Mesendoderm (in vitro differentiated cells): ENCODE data around the gene FAM25A.
"Not testable (repeated sequence)": the region's sequence is repeated elsewhere in the genome, so short reads cannot be mapped to it uniquely, and the experiment has no call there.

Experiments used
- DNase-seq: peaks from one replicate; pipeline ENCODE4 v3.0.0; 2013
- H2AK5ac ChIP-seq: 2 replicates; pipeline ENCODE4 v1.6.1; 2013; ENCODE audit warnings: low read length, inconsistent platforms
- H2BK120ac ChIP-seq: 2 replicates; pipeline ENCODE4 v1.6.1; 2013; ENCODE audit warnings: low read depth, mild to moderate bottlenecking, low read length, moderate library complexity, mixed read lengths
- H2BK15ac ChIP-seq: replicated peaks from 2 replicates; pipeline ENCODE4 v1.6.1; 2013; ENCODE audit warnings: low read depth, mild to moderate bottlenecking, moderate library complexity
- H2BK5ac ChIP-seq: 2 replicates; pipeline ENCODE4 v1.6.1; 2013; ENCODE audit warnings: low read length, inconsistent platforms
- H3K18ac ChIP-seq: 2 replicates; pipeline ENCODE4 v1.6.1; 2013; ENCODE audit warnings: mild to moderate bottlenecking, low read length, mixed read lengths
- H3K23ac ChIP-seq: one replicate; pipeline ENCODE4 v1.6.1; 2013; ENCODE audit warnings: low read length
- H3K27ac ChIP-seq: 2 replicates; pipeline ENCODE4 v1.5.1; 2013; ENCODE audit warnings: low read depth, mild to moderate bottlenecking, inconsistent platforms, low read length, moderate library complexity
- H3K27me3 ChIP-seq: 2 replicates; pipeline ENCODE4 v1.6.1; 2013; ENCODE audit warnings: low read length, control low read depth, mild to moderate bottlenecking, inconsistent platforms; ENCODE audit not compliant: insufficient read depth, poor library complexity
- H3K36me3 ChIP-seq: 2 replicates; pipeline ENCODE4 v1.6.1; 2013; ENCODE audit warnings: low read length, inconsistent platforms; ENCODE audit not compliant: control insufficient read depth, insufficient read depth
- H3K4ac ChIP-seq: one replicate; pipeline ENCODE4 v1.6.1; 2013; ENCODE audit warnings: low read depth, mild to moderate bottlenecking, low read length, moderate library complexity
- H3K4me1 ChIP-seq: 2 replicates; pipeline ENCODE4 v1.6.1; 2013; ENCODE audit warnings: low read depth, low read length, inconsistent platforms; ENCODE audit not compliant: control insufficient read depth
- H3K4me2 ChIP-seq: 2 replicates; pipeline ENCODE4 v1.6.1; 2013; ENCODE audit warnings: low read length
- H3K4me3 ChIP-seq: 2 replicates; pipeline ENCODE4 v1.5.1; 2013; ENCODE audit warnings: mild to moderate bottlenecking, low read length
- H3K56ac ChIP-seq: one replicate; pipeline ENCODE4 v1.6.1; 2013; ENCODE audit warnings: low read length
- H3K79me1 ChIP-seq: 2 replicates; pipeline ENCODE4 v1.6.1; 2013; ENCODE audit warnings: low read length, inconsistent platforms
- H3K79me2 ChIP-seq: 2 replicates; pipeline ENCODE4 v1.6.1; 2013; ENCODE audit warnings: mild to moderate bottlenecking, low read length; ENCODE audit not compliant: control insufficient read depth, insufficient read depth
- H3K9ac ChIP-seq: 2 replicates; pipeline ENCODE4 v1.6.1; 2013; ENCODE audit warnings: low read length, inconsistent platforms
- H4K5ac ChIP-seq: one replicate; pipeline ENCODE4 v1.6.1; 2013; ENCODE audit warnings: low read length
- H4K8ac ChIP-seq: one replicate; pipeline ENCODE4 v1.6.1; 2013; ENCODE audit warnings: low read depth, mild to moderate bottlenecking, control low read depth, low read length, moderate library complexity
- WGBS: extraction: QIAGEN DNeasy Blood & Tissue Kit; methylation state at CpG from one replicate; pipeline ENCODE4 v1.1.7; 2013; ENCODE audit warnings: low lambda C conversion rate, missing lambda C conversion rate; ENCODE audit not compliant: insufficient coverage; ENCODE audit errors: extremely low coverage; 5-methylcytosine and 5-hydroxymethylcytosine counted together

Gene FAM25A

DNA sequence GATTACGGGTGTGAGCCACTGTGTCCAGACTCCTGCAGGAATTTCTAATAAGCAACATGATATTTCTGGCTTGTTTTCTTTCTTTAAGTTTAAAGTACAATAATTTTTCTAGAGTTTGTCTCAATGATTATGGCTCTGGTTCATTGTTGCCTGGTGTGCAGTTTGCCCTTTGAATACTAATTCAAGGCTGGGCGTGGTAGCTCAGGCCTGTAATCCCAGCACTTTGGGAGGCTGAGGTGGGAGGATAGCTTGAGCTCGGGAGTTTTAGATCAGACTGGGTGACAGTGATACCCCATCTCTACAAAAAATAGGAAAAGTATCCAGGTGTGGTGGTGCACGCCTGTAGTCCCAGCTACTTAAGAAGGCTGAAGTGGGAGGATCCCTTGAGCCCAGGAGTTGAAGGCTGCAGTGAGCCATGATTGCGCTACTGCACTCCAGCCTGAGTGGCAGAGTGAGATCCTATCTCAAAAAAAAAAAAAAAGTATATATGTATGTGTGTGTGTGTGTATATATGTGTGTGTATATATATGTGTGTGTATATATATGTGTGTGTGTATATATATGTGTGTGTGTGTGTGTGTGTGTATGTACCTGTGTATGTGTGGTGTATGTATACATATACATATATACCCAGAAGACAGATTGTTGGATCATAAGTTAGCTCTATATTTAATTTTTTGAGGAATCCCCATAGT, 43.6 kb upstream of the FAM25A start:
- Histone ChIP-seq H3K4ac (no peak overlapping the region), H2BK120ac (no peak overlapping the region), H3K79me2 (no peaks in the 10 kb centered on the region), H2AK5ac (no peak overlapping the region), H2BK15ac (no peak overlapping the region), H3K4me2 (no peak overlapping the region), H3K56ac (no peak overlapping the region), H2BK5ac (no peak overlapping the region), H3K18ac (no peak overlapping the region), H3K23ac (no peak overlapping the region), H3K27me3 (no peaks in the 10 kb centered on the region), H3K9ac (no peak overlapping the region), H3K27ac (no peak overlapping the region), H3K36me3 (no peaks in the 10 kb centered on the region), H3K4me3 (no peak overlapping the region), H3K79me1 (no peaks in the 10 kb centered on the region), H3K4me1 (no peaks in the 10 kb centered on the region), H4K8ac (no peak overlapping the region), H4K5ac (no peak overlapping the region)
- DNase-seq, result no peak
- WGBS, result no CpG with 5 or more reads among the region's 5 CpGs

- not testable (repeated sequence) for H3K23ac ChIP-seq, H4K5ac ChIP-seq, H2BK15ac ChIP-seq, H3K9ac ChIP-seq, H3K18ac ChIP-seq, H2AK5ac ChIP-seq, H3K27ac ChIP-seq, H3K56ac ChIP-seq, H3K4me3 ChIP-seq, H3K79me2 ChIP-seq, H3K36me3 ChIP-seq, H4K8ac ChIP-seq, H3K27me3 ChIP-seq, H3K4ac ChIP-seq, H3K4me1 ChIP-seq, DNase-seq, H3K79me1 ChIP-seq, H3K4me2 ChIP-seq, H2BK120ac ChIP-seq, H2BK5ac ChIP-seq
- no CpG with 5 or more reads among the region's 3 CpGs for WGBS
Observed at GRCh38 chr10:86978457-86978856, 41.6 kb upstream of the FAM25A start.

DNA sequence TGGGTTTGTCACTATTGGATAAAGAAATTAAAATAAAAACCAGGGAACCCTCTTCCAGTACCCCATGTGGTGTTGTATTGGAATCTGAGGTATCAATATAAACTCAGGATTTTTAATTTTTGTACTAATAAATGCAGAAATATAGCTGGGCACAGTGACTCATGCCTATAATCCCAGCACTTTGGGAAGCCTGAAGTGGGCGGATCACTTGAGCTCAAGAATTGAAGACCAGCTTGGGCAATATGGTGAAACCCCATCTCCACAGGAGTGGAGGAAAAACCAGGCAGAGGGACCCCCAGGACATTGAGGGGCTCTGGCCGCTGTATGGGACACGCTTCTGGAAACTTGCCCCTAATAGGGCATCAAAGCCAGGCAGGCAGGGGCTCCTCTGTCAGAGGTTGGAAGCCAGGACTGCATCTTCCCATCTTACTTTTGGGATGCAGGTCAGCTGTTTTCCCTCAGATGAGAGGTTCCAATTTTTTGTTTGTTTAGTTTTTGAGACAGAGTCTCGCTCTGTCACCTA, 40.7 kb upstream of the FAM25A start:
- Histone ChIP-seq H3K56ac (no peak overlapping the region), H4K8ac (no peak overlapping the region), H3K23ac (no peak overlapping the region), H3K27ac (no peak overlapping the region), H3K4me2 (no peak overlapping the region), H3K4me1 (no peaks in the 10 kb centered on the region), H4K5ac (no peak overlapping the region), H3K79me1 (no peaks in the 10 kb centered on the region), H3K79me2 (no peaks in the 10 kb centered on the region), H2BK120ac (no peak overlapping the region), H2BK15ac (no peak overlapping the region), H3K4me3 (no peak overlapping the region), H3K9ac (no peak overlapping the region), H2AK5ac (no peak overlapping the region), H3K27me3 (no peaks in the 10 kb centered on the region), H3K18ac (no peak overlapping the region), H3K36me3 (no peaks in the 10 kb centered on the region), H2BK5ac (no peak overlapping the region), H3K4ac (no peak overlapping the region)
- no peak for DNase-seq
- WGBS, result no CpG with 5 or more reads among the region's 4 CpGs

DNA sequence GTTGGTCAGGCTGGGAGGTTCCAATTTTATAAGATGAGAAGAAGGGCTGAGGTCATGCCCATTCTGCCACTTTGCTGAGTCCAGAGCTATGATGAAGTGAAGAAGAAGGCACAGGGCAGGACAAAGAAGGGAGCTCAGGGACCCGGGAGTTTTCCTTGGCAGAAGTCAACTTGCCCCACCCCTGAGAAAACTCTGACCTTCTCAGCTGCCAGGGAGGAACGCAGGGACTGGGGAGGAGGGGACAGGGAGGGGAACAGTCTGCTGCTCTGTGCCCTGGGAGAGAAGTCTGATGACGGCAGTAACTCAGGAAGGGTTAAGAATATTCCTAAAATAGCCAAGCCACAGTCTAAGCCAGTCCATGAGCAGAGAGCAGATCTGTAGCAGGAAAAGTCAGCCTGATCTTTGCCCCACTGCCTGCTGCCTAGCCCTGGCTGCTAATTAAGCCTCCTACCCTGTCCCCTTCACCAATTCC, 40.1 kb upstream of the FAM25A start:
- no peak overlapping the region for H2BK120ac ChIP-seq
- H3K18ac ChIP-seq, result no peak overlapping the region
- H3K4me1 ChIP-seq, result no peaks in the 10 kb centered on the region
- H3K23ac ChIP-seq, result no peak overlapping the region
- no peak overlapping the region for H3K4me2 ChIP-seq
- H3K36me3 ChIP-seq, result no peaks in the 10 kb centered on the region
- H3K4me3 ChIP-seq, result no peak overlapping the region
- H3K27me3 ChIP-seq, result no peaks in the 10 kb centered on the region
- H3K9ac ChIP-seq, result no peak overlapping the region
- WGBS, result no CpG with 5 or more reads among the region's 3 CpGs
- no peak overlapping the region for H2BK15ac ChIP-seq
- no peaks in the 10 kb centered on the region for H3K79me1 ChIP-seq
- H2AK5ac ChIP-seq, result no peak overlapping the region
- H3K79me2 ChIP-seq, result no peaks in the 10 kb centered on the region
- no peak for DNase-seq
- H2BK5ac ChIP-seq, result no peak overlapping the region
- H4K5ac ChIP-seq, result no peak overlapping the region
- no peak overlapping the region for H4K8ac ChIP-seq
- H3K56ac ChIP-seq, result no peak overlapping the region
- no peak overlapping the region for H3K27ac ChIP-seq
- H3K4ac ChIP-seq, result no peak overlapping the region

GRCh38 chr10:86981020-86981419, 39.1 kb upstream of the FAM25A start:
- H2AK5ac ChIP-seq, H3K9ac ChIP-seq, H3K79me1 ChIP-seq, H3K4me1 ChIP-seq, H3K23ac ChIP-seq, H3K27ac ChIP-seq, H2BK15ac ChIP-seq, H4K8ac ChIP-seq, H3K36me3 ChIP-seq, DNase-seq, H3K4me3 ChIP-seq, H2BK120ac ChIP-seq, H3K4me2 ChIP-seq, H3K27me3 ChIP-seq, H3K18ac ChIP-seq, H4K5ac ChIP-seq, H3K4ac ChIP-seq, H2BK5ac ChIP-seq, H3K56ac ChIP-seq, H3K79me2 ChIP-seq: not testable (repeated sequence)
- no CpG with 5 or more reads among the region's 6 CpGs for WGBS

- Histone ChIP-seq H3K79me2 (no peaks in the 10 kb centered on the region), H2BK5ac (no peak overlapping the region), H3K36me3 (no peaks in the 10 kb centered on the region), H3K4ac (no peak overlapping the region), H3K4me1 (no peaks in the 10 kb centered on the region), H3K18ac (no peak overlapping the region), H3K9ac (no peak overlapping the region), H3K4me3 (no peak overlapping the region), H4K5ac (no peak overlapping the region), H3K79me1 (no peaks in the 10 kb centered on the region), H2BK120ac (no peak overlapping the region), H2BK15ac (no peak overlapping the region), H4K8ac (no peak overlapping the region), H3K27me3 (no peaks in the 10 kb centered on the region), H2AK5ac (no peak overlapping the region), H3K56ac (no peak overlapping the region), H3K4me2 (no peak overlapping the region), H3K27ac (no peak overlapping the region), H3K23ac (no peak overlapping the region)
- WGBS, result no CpG with 5 or more reads among the region's 5 CpGs
- DNase-seq, result no peak
Observed at GRCh38 chr10:86981716-86982115, 38.4 kb upstream of the FAM25A start.
